GM21528 (cell line): ENCODE results near the gene DRC7.
A peak's percentile ranks its signal among the peaks of the same experiment; 100 is the strongest.
"Not testable (repeated sequence)": the region's sequence is repeated elsewhere in the genome, so short reads cannot be mapped to it uniquely, and the experiment has no call there.

Experiments
- ATAC-seq: cut with Tn5 transposase; IDR thresholded peaks from one replicate; pipeline ENCODE4 v1.9.1; 2021; ENCODE audit warnings: mild to moderate bottlenecking, moderate library complexity; ENCODE audit not compliant: unreplicated experiment, low FRiP score

Gene DRC7

GRCh38 chr16:57730771-57731730 lies 36.4 kb downstream of the DRC7 start:
- ATAC-seq: no peak

GRCh38 chr16:57732037-57732436 lies 37.4 kb downstream of the DRC7 start:
- no peak for ATAC-seq

GRCh38 chr16:57732714-57733113 lies 38.1 kb downstream of the DRC7 start:
- no peak for ATAC-seq

- no peak for ATAC-seq
These were observed 39.8 kb downstream of the DRC7 start for GRCh38 chr16:57734308-57734924.

GRCh38 chr16:57734925-57735754 lies 40.5 kb downstream of the DRC7 start:
- peak; percentile 88 for ATAC-seq

- ATAC-seq: no peak
These were observed 41.3 kb downstream of the DRC7 start, which contains the start of gene KATNB1 for GRCh38 chr16:57735755-57736418. TSS of gene KATNB1 (plus strand) at chr16:57735770. CDS start at chr16:57737244, 1,474 bp downstream.

- no peak for ATAC-seq
These were observed 42.1 kb downstream of the DRC7 start for GRCh38 chr16:57736419-57737351.

- ATAC-seq: no peak
These were observed 44.2 kb downstream of the DRC7 start for GRCh38 chr16:57738844-57739243.

GRCh38 chr16:57739756-57740422 lies 45.3 kb downstream of the DRC7 start:
- no peak for ATAC-seq

- no peak for ATAC-seq
These were observed 45.9 kb downstream of the DRC7 start for GRCh38 chr16:57740423-57741071.

GRCh38 chr16:57741660-57742191 lies 47.1 kb downstream of the DRC7 start:
- no peak for ATAC-seq

GRCh38 chr16:57742543-57742942 lies 47.9 kb downstream of the DRC7 start:
- no peak for ATAC-seq

GRCh38 chr16:57743458-57743857 lies 48.9 kb downstream of the DRC7 start:
- ATAC-seq: no peak

- ATAC-seq: no peak
These were observed 49.5 kb downstream of the DRC7 start for GRCh38 chr16:57743886-57744641.

- ATAC-seq: no peak
These were observed 50.0 kb downstream of the DRC7 start for GRCh38 chr16:57744642-57744903.

GRCh38 chr16:57745768-57746167 lies 51.2 kb downstream of the DRC7 start:
- no peak for ATAC-seq

GRCh38 chr16:57746316-57746715 lies 51.7 kb downstream of the DRC7 start:
- not testable (repeated sequence) for ATAC-seq
